ENCODE measurements around the gene KATNAL1.

GRCh38 chr13:30191491-30192100 is 115.8 kb downstream of the KATNAL1 start:
- TF ChIP-seq, protein P1, sequence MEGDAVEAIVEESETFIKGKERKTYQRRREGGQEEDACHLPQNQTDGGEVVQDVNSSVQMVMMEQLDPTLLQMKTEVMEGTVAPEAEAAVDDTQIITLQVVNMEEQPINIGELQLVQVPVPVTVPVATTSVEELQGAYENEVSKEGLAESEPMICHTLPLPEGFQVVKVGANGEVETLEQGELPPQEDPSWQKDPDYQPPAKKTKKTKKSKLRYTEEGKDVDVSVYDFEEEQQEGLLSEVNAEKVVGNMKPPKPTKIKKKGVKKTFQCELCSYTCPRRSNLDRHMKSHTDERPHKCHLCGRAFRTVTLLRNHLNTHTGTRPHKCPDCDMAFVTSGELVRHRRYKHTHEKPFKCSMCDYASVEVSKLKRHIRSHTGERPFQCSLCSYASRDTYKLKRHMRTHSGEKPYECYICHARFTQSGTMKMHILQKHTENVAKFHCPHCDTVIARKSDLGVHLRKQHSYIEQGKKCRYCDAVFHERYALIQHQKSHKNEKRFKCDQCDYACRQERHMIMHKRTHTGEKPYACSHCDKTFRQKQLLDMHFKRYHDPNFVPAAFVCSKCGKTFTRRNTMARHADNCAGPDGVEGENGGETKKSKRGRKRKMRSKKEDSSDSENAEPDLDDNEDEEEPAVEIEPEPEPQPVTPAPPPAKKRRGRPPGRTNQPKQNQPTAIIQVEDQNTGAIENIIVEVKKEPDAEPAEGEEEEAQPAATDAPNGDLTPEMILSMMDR (IDR thresholded peaks at IDR 0.05) = no peak
- no peak for TF ChIP-seq POLR2A (IDR thresholded peaks at IDR 0.05)
- no peak for TF ChIP-seq POLR2AphosphoS5 (IDR thresholded peaks at IDR 0.05)

All from prostate gland (tissue), 2 donors.